NCI-H146 treated with DMSO at 0.1 percent for 48 hours (cell line): ENCODE data around the gene HADHB.
A peak's percentile ranks its signal among the peaks of the same experiment; 100 is the strongest.
"Not testable (repeated sequence)": the region's sequence is repeated elsewhere in the genome, so short reads cannot be mapped to it uniquely, and the experiment has no call there.

ENCODE experiments used
- DNase-seq: peaks from one replicate; lab custom pipeline; 2025; ENCODE audit not compliant: unreplicated experiment; lab: John Stamatoyannopoulos, UW

HADHB gene

DNA sequence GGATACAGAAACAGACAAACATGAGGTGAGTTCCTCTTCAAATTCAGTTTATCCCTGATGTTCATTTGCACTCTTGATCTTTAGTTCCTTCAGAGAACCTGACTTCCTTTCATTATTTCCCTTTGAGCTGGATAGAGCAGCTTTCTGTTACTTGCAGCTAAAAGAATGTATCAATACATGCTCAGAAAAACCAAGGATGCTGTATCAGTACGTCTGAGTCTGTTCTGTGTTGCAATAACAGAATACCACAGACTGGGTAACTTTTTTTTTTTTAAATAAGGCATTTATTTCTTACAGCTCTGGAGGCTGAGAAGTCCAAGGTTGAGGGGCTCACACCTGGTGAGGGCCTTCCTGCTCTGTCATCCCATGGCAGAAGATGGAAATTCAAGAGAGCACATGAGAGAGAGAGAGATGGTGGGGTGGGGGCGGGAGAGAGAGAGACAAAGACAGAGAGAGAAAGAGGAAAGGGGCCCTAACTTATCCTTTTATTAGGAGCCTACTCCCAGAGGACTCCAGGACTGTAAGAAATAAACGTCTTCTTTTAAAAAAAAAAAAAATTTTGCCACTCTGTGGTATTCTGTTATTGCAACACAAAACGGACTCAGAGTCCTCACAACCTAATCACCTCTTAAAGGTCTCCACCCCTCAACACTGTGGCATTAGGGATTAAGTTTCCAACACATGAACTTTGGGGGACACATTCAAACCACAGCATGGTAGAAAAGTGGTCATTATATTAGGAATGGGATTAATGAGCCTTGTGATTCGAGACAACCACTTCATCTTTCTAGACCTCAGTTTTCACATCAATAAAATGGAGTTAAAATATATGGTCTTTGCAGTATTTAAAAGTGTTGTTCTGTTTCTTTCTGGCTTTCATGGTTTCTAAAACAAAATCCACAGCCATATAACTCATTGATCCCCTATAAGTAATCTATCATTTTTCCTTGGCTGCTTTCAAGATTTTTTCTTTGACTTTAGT is 82.8 kb downstream of the HADHB start:
- no peak for DNase-seq

DNA sequence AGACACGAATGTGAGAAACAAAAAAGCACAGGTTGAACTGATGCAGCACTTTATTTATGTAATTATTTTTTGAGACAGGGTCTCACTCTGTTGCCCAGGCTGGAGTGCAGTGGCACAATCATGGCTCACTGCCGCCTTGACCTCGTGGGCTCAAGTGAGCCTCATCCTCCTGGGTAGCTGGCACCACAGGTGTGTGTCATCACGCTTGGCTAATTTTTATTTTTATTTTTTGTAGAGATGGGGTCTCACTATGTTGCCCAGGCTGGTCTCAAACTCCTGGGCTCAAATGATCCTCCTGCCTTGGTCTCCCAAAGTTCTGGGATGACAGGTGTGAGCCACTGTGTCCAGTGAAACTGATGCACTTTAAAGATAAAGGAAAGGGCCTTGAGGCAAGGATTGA is 84.3 kb downstream of the HADHB start:
- not testable (repeated sequence) for DNase-seq

DNA sequence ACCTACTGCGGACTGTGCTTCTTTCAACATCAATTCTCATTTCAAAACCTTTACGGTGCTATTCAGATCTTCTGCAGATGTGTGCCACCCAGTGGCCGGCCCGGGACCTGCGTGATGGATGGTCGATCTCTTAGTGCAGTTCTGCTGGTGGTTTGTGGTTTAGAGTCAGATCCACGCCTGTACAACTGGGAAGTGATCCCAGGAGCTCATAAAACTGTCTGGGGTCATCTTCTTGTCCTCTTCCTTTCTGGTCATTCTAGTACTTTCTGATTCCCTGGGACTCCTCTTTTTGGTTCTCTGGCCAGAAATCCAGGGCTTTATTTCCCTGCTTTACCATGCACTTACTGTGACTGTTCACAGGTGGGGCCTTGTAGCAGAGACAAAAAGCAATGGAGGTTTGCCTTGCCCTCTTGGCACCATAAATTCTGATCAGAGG is 85.4 kb downstream of the HADHB start:
- DNase-seq, result peak; percentile 73

DNA sequence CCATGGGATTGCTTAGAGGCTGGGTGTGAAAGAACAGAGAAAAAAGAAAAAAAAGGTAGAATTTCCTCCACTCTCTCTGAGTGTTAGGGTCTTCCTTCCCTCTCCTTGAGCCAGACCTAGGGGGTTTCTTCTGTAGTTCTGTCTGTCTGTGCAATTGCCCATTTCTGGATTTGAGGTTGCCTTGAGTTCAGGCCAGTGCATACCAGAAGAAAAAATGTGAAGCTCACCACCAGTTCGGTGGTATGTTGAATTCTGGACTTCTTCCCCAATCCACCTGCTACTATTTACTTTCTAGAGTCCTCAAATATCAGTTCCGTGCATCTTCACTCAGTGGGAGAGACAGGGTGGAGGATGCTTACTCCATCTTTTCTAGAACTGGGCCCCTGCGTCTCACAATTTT is 85.9 kb downstream of the HADHB start:
- no peak for DNase-seq

DNA sequence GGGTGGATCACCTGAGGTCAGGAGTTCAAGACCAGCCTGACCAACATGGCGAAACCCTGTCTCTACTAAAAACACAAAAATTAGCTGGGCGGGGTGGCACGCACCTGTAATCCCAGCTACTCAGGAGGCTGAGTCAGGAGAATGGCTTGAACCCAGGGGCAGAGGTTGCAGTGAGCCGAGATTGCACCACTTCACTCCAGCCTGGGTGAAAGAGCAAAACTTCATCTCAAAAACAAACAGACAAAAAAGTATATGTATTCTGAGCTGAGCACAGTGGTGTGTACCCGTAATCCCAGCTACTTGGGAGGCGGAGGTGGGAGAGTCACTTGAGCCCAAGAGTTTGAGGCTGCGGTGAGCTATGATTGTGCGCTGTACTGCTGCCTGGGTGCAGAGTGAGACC is 86.6 kb downstream of the HADHB start:
- not testable (repeated sequence) for DNase-seq

DNA sequence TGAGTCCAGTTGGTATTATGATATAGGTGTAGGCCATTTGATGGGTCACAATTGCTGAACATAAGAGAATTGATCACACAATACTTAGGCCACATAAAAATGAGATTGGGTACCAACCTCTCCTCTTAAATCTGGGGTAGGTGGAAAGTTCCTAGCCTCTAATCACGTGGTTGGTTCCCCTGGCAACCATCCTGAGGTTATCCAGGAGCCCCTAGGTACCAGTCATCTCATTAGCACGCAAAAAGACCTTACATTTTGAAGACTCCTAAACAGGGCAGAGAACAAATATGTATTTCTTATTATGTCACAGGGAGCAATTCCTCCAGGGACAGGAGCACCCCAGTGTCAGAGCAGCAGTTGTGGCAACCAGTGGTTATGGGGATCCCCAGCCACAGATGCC is 88.6 kb downstream of the HADHB start:
- DNase-seq, result no peak

DNA sequence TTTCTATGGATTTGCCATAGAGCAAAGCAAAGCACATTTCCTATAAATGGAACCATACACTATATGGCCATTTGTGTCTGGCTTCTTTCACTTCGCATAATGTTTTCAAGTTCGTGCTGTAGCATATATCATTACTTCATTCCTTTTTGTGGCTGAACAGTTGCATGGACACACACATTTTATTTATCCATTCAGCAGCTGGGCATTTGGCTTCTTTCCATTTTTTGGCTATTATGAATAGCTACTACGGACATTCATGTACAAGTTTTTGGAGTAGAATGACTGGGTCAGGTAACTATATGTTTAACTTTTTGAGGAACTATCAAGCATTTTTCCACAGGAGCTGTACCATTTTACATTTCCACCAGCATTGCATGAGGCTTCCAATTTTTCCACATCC is 90.5 kb downstream of the HADHB start:
- no peak for DNase-seq

DNA sequence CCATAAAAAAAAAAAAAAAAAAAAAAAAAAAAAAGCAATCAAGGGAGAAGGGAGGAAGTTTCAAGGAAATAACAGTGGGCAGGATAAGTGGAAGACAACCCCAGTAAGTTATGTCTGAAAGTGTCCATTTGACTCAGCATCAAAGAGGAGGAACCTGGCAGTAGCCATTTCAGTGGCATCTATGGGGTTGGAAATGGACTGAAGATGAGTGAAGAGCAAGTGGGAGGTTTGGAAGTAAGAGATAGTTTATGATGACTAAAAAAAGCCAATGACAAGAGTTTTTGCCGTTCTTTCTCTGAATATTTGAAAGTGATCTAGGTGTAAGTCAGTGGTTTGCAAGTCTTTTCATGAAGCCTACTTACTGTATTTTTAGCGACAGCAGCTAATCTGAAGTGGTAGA is 92.0 kb downstream of the HADHB start:
- no peak for DNase-seq

DNA sequence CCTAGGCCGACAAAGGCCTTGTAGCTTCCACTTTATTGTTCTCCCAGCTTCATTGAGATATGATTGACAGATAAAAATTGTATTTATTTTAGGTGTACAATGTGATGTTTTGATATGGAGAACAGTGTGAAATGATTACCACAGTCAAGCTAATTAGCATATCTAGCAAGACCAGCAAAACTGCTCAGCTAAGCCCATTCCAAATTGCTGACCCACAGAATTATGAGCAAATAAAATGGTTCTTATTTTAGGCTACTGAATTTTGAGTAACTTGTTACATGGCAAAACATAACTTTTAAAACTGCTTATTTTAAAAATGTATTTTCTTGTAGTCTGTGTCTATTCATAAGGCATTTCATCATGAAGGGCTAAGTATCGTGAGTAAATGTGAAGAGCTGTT is 92.6 kb downstream of the HADHB start:
- DNase-seq, result no peak
